HepG2 (cell line): ENCODE data around the gene GLRX2. TPM values are rescaled to one million over a fixed set of nuclear protein-coding genes. Genes with fewer than 3 reads are reported as not detected.

Experiments
- CEBPG ChIP-seq: IDR thresholded peaks from 2 replicates; pipeline ENCODE4 v1.6.1; 2016
- DR1 ChIP-seq: sonication (generic); formaldehyde crosslinking; IDR thresholded peaks from 2 replicates; pipeline ENCODE4 v1.8.0; 2021; ENCODE audit warnings: mild to moderate bottlenecking, missing genetic modification reagents, inconsistent platforms
- EZH2 ChIP-seq: conservative IDR thresholded peaks from 2 replicates; pipeline ENCODE4 v1.6.1; 2012; ENCODE audit warnings: mild to moderate bottlenecking, low read depth, low read length, moderate library complexity
- HNF4A ChIP-seq: sonication (generic); formaldehyde crosslinking; IDR thresholded peaks from 2 replicates; pipeline ENCODE4 v1.4.0; 2020; ENCODE audit warnings: missing genetic modification reagents
- NCOR1 ChIP-seq: fragments of 200-600 bp; sonication (generic); IDR thresholded peaks from 2 replicates; pipeline ENCODE4 v1.7.0; 2017; ENCODE audit warnings: antibody characterized with exemption, low read length, borderline replicate concordance
- NFIB ChIP-seq: sonication (generic); formaldehyde crosslinking; IDR thresholded peaks from 2 replicates; pipeline ENCODE4 v1.9.0; 2021; ENCODE audit warnings: missing genetic modification reagents, mild to moderate bottlenecking, borderline replicate concordance
- PRMT3 ChIP-seq: sonication (generic); formaldehyde crosslinking; IDR thresholded peaks from 2 replicates; pipeline ENCODE4 v1.8.1; 2022; ENCODE audit warnings: low read depth, mild to moderate bottlenecking, moderate library complexity, missing genetic modification reagents, borderline replicate concordance
- RARG ChIP-seq: sonication (generic); formaldehyde crosslinking; IDR thresholded peaks from 2 replicates; pipeline ENCODE4 v1.4.0; 2020; ENCODE audit warnings: low read depth, mild to moderate bottlenecking, missing genetic modification reagents
- RBAK ChIP-seq: sonication (generic); formaldehyde crosslinking; IDR thresholded peaks from 2 replicates; pipeline ENCODE4 v1.5.1; 2020; ENCODE audit warnings: mild to moderate bottlenecking, missing genetic modification reagents
- SMARCE1 ChIP-seq: fragments of 450-650 bp; IDR thresholded peaks from 2 replicates; pipeline ENCODE4 v1.6.1; 2017; ENCODE audit warnings: borderline replicate concordance
- SUZ12 ChIP-seq: fragments of 150-350 bp; IDR thresholded peaks from 2 replicates; pipeline ENCODE4 v1.6.1; 2014; ENCODE audit warnings: low read depth, low read length
- TOE1 ChIP-seq: sonication (generic); formaldehyde crosslinking; IDR thresholded peaks from 2 replicates; pipeline ENCODE4 v1.4.0; 2020; ENCODE audit warnings: mild to moderate bottlenecking, missing genetic modification reagents
- XBP1 ChIP-seq: sonication (generic); formaldehyde crosslinking; IDR thresholded peaks from 2 replicates; pipeline ENCODE4 v1.5.0; 2020; ENCODE audit warnings: missing genetic modification reagents
- ZNF224 ChIP-seq: sonication (generic); formaldehyde crosslinking; IDR thresholded peaks from 2 replicates; pipeline ENCODE4 v1.5.0; 2020; ENCODE audit warnings: mild to moderate bottlenecking, missing genetic modification reagents
- ZNF234 ChIP-seq: sonication (generic); formaldehyde crosslinking; conservative IDR thresholded peaks from 2 replicates; pipeline ENCODE4 v1.5.1; 2020; ENCODE audit warnings: mild to moderate bottlenecking, missing genetic modification reagents
- ZNF263 ChIP-seq: sonication (generic); formaldehyde crosslinking; IDR thresholded peaks from 2 replicates; pipeline ENCODE4 v1.4.0; 2020; ENCODE audit warnings: missing genetic modification reagents
- ZNF496 ChIP-seq: sonication (generic); formaldehyde crosslinking; IDR thresholded peaks from 2 replicates; pipeline ENCODE4 v1.8.1; 2023; ENCODE audit warnings: mild to moderate bottlenecking, moderate library complexity, missing genetic modification reagents; ENCODE audit not compliant: insufficient replicate concordance
- ZNF552 ChIP-seq: sonication (generic); formaldehyde crosslinking; IDR thresholded peaks from 2 replicates; pipeline ENCODE4 v1.9.0; 2022; ENCODE audit warnings: missing genetic modification reagents, mild to moderate bottlenecking, borderline replicate concordance
- ZNF616 ChIP-seq: sonication (generic); formaldehyde crosslinking; IDR thresholded peaks from 2 replicates; pipeline ENCODE4 v1.5.0; 2020; ENCODE audit warnings: low read depth, mild to moderate bottlenecking, missing genetic modification reagents
- ZNF619 ChIP-seq: sonication (generic); formaldehyde crosslinking; IDR thresholded peaks from 2 replicates; pipeline ENCODE4 v1.4.0; 2020; ENCODE audit warnings: mild to moderate bottlenecking, missing genetic modification reagents
- ZNF720 ChIP-seq: sonication (generic); formaldehyde crosslinking; IDR thresholded peaks from 2 replicates; pipeline ENCODE4 v1.4.0; 2020; ENCODE audit warnings: missing genetic modification reagents
- ZNF883 ChIP-seq: sonication (generic); formaldehyde crosslinking; IDR thresholded peaks from 2 replicates; pipeline ENCODE4 v1.5.1; 2020; ENCODE audit warnings: mild to moderate bottlenecking, missing genetic modification reagents; ENCODE audit errors: not compliant biosample characterization
- polyA plus RNA-seq, 8 experiments: library from polyadenylated mRNA; depleted of rRNA in 3 of 8; stranded (reverse) in 7 of 8; unstranded in 1 of 8; fragments of >200 nt; fragmentation: Illumina TruSeq in 4 of 8; extraction: Trizol in 4 of 8; gene quantifications; 2 replicates each; pipeline versions ENCODE4 v1.2.1 to v1.2.3, GENCODE V29; 2011 to 2016; ENCODE audit warnings: low read depth in 4 of 8, missing spikeins in 1 of 8, mixed read lengths in 1 of 8; ENCODE audit not compliant: insufficient read depth in 1 of 8
- total RNA-seq, 5 experiments: library from RNA; depleted of rRNA; stranded (reverse); fragments of >200 nt; fragmentation: Illumina TruSeq; extraction: Trizol; gene quantifications; 2 replicates each; pipeline ENCODE4 v1.2.3, GENCODE V29; 2016; ENCODE audit warnings: low read depth in 1 of 5
- TF ChIP-seq, protein P1 (sequence below): sonication (generic); formaldehyde crosslinking; IDR thresholded peaks from 2 replicates; pipeline ENCODE4 v1.4.0; 2020; ENCODE audit warnings: missing genetic modification reagents
- TF ChIP-seq, protein P2 (sequence below): sonication (generic); formaldehyde crosslinking; IDR thresholded peaks from 2 replicates; pipeline ENCODE4 v1.5.1; 2020; ENCODE audit warnings: missing genetic modification reagents, mild to moderate bottlenecking, borderline replicate concordance
- TF ChIP-seq, protein P3 (sequence below): sonication (generic); formaldehyde crosslinking; IDR thresholded peaks from 2 replicates; pipeline ENCODE4 v1.5.1; 2020; ENCODE audit warnings: mild to moderate bottlenecking, moderate library complexity, missing genetic modification reagents

Gene GLRX2
- total and polyA plus RNA-seq, 2 of the 13 experiments (the other 11 are each of a cell fraction or from before 2014, with no cell fraction given), result 11.9 to 39.0 TPM

DNA sequence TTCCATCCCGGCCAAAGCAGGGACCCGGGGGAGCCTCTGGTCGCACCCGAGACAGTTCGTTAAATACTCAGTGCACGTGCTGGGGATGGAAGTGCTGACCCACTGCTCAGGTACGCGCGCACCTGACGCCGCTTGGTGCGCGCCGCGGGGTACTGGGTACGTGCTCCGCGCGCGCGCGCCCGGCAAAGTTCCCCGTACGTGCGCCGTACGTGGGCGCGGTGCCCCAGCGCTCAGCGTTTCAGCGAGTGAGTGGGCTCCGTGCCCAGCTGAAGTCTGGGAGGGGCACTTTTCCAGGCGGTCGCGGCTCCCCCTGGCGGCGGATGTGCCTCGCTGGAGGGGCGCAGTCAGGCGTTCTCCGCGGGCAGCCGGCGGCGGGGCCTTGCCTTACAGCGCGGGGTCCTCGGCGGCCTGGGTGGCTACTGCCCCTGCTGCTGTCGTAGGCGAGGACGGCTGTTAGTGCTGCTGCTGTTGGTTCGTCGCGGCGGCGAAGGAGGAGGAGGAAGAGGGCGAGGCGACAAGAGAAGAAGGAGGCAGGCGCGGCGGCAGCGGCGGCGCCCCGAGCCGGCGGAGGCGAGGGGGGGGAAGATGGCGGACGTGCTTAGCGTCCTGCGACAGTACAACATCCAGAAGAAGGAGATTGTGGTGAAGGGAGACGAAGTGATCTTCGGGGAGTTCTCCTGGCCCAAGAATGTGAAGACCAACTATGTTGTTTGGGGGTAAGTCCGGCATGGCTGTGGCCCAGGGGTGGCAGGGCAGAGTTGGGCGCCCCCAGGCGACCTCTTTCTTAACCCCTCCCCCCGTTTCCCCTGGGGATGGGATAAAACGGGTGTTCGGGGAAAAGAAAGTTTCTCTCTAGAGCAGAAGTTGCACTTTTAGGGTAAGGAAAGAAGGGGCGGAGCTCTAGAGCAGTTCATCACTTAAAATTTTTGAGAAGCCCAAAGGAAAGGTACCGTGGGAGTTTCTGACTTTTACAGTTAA is 16.7 kb upstream of the GLRX2 start, which contains the start of gene CDC73 (continued):
- TF ChIP-seq, protein P1, sequence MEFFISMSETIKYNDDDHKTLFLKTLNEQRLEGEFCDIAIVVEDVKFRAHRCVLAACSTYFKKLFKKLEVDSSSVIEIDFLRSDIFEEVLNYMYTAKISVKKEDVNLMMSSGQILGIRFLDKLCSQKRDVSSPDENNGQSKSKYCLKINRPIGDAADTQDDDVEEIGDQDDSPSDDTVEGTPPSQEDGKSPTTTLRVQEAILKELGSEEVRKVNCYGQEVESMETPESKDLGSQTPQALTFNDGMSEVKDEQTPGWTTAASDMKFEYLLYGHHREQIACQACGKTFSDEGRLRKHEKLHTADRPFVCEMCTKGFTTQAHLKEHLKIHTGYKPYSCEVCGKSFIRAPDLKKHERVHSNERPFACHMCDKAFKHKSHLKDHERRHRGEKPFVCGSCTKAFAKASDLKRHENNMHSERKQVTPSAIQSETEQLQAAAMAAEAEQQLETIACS (CRISPR knock-in tag), result peak; percentile 99
- no peak for TF ChIP-seq SMARCE1
- TF ChIP-seq, protein P2, sequence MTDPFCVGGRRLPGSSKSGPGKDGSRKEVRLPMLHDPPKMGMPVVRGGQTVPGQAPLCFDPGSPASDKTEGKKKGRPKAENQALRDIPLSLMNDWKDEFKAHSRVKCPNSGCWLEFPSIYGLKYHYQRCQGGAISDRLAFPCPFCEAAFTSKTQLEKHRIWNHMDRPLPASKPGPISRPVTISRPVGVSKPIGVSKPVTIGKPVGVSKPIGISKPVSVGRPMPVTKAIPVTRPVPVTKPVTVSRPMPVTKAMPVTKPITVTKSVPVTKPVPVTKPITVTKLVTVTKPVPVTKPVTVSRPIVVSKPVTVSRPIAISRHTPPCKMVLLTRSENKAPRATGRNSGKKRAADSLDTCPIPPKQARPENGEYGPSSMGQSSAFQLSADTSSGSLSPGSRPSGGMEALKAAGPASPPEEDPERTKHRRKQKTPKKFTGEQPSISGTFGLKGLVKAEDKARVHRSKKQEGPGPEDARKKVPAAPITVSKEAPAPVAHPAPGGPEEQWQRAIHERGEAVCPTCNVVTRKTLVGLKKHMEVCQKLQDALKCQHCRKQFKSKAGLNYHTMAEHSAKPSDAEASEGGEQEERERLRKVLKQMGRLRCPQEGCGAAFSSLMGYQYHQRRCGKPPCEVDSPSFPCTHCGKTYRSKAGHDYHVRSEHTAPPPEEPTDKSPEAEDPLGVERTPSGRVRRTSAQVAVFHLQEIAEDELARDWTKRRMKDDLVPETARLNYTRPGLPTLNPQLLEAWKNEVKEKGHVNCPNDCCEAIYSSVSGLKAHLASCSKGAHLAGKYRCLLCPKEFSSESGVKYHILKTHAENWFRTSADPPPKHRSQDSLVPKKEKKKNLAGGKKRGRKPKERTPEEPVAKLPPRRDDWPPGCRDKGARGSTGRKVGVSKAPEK (CRISPR knock-in tag), result peak; percentile 85
- no peak for TF ChIP-seq EZH2
- TF ChIP-seq ZNF234 (CRISPR knock-in tag), result peak; percentile 88
- TF ChIP-seq ZNF619 (CRISPR knock-in tag), result no peak
- peak; percentile 60 for TF ChIP-seq ZNF263 (CRISPR knock-in tag)
- TF ChIP-seq XBP1 (CRISPR knock-in tag), result no peak
- peak; percentile 30; the same call in 1 of the 2 replicates for TF ChIP-seq NCOR1
- peak; percentile 59 for TF ChIP-seq CEBPG (CRISPR knock-in tag)
- TF ChIP-seq NFIB (CRISPR knock-in tag), result no peak
- TF ChIP-seq ZNF616 (CRISPR knock-in tag), result no peak
- peak; percentile 96 for TF ChIP-seq ZNF224
- no peak for TF ChIP-seq SUZ12
- TF ChIP-seq TOE1 (CRISPR knock-in tag), result no peak; the same call in 1 of the 2 replicates
- TF ChIP-seq ZNF883 (CRISPR knock-in tag), result peak; percentile 94
- TF ChIP-seq ZNF552 (CRISPR knock-in tag), result 0 out of 2 replicates have a peak, but pooled peaks have one; percentile 12
- no peak; the same call in 1 of the 2 replicates for TF ChIP-seq PRMT3
- no peak for TF ChIP-seq ZNF496 (CRISPR knock-in tag)
- peak; percentile 91 for TF ChIP-seq DR1 (CRISPR knock-in tag)
- TF ChIP-seq ZNF720 (CRISPR knock-in tag), result no peak
- no peak; the same call in 1 of the 2 replicates for TF ChIP-seq RARG (CRISPR knock-in tag)
- TF ChIP-seq RBAK (CRISPR knock-in tag), result no peak
- TF ChIP-seq, protein P3, sequence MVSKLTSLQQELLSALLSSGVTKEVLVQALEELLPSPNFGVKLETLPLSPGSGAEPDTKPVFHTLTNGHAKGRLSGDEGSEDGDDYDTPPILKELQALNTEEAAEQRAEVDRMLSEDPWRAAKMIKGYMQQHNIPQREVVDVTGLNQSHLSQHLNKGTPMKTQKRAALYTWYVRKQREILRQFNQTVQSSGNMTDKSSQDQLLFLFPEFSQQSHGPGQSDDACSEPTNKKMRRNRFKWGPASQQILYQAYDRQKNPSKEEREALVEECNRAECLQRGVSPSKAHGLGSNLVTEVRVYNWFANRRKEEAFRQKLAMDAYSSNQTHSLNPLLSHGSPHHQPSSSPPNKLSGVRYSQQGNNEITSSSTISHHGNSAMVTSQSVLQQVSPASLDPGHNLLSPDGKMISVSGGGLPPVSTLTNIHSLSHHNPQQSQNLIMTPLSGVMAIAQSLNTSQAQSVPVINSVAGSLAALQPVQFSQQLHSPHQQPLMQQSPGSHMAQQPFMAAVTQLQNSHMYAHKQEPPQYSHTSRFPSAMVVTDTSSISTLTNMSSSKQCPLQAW (CRISPR knock-in tag), result peak; percentile 90
- TF ChIP-seq HNF4A (CRISPR knock-in tag), result peak; percentile 47
